Stimulated activated CD4-positive, alpha-beta T cell treated with anti-CD3 and anti-CD28 coated beads, Interleukin-4, amount 100 ng/mL, for 24 hours (primary cell): ENCODE results near the gene ROBO2.

Source experiments
- DNase-seq: peaks from one replicate; pipeline ENCODE4 v3.0.0-alpha.2; 2020

The ROBO2 gene

GRCh38 chr3:77039606-77040171, at the start of gene ROBO2:
Gene ROBO2, plus strand, starts transcription at chr3:77040099. Its CDS starts 687 bp downstream, at chr3:77040786.
- DNase-seq, result no peak

DNA sequence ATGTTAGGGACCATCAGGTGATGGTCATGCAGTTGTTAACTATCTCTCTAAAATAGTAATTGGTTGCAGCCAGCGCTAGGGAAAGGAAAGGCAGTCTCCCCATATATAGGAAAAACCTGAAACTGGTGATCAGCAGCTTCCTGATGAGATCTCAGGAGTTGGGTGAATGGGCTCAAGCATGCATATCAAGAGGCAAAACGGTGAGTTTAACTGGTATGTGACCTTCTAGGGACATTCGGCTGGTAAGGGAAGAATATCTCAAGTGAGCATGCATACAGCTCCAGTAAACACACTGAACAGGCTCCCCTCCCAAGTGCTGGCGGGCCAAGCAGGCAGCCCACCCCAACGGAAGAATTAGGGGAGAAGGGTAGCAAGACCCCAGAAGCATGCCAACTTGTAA, 49.3 kb upstream of the ROBO2 start:
- no peak for DNase-seq

- DNase-seq, result no peak
Observed at GRCh38 chr3:76991165-76991564, 48.7 kb upstream of the ROBO2 start.

- DNase-seq, result no peak
Observed at GRCh38 chr3:76997733-76998132, 42.2 kb upstream of the ROBO2 start.

DNA sequence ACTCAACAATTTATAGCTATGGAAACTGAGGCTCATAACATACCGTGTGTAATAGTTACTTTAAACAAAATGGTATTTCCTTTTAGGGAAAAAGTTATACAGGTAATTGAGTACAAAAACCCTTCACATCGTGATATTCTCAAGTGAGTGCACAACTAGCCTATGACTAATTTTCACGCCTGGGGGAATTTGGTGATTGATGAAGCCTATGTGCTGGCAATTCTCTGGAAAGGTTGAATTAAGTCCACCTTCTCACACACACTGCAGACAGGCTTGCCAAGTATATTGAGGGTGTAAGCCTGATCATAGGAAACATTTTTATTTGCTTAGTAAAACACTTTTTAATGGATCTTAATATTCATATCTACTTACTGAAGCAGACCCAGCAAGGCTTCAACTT, 41.3 kb upstream of the ROBO2 start:
- no peak for DNase-seq

DNA sequence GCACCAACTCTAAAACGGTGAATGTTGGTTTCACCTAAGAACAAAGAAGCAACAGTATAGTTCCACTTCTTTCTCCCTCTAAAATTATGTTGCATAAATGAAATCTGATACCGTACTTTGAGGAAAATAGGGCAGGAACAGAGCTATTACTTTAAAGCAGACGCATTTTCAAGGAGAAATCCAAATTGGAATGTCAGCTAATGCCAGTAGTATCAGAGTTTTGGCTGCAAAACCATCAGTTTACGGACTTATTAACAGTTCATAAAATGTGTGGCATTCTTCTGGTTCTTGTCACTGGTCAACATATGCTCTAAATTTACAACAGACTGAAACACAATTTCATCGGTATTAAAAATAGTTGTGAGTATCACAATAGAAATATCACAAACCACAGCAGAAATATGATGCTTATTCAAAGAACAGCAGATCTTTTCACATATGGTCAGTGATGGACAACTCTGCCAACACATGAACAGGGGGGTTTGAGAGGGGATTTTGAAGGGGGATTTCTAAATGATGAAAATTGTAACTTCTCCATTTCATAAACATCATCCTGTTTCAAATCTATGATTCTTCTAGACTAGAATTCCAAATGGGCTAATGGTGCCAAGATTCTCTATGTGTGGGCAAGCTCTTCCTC, 38.7 kb upstream of the ROBO2 start:
- no peak for DNase-seq

DNA sequence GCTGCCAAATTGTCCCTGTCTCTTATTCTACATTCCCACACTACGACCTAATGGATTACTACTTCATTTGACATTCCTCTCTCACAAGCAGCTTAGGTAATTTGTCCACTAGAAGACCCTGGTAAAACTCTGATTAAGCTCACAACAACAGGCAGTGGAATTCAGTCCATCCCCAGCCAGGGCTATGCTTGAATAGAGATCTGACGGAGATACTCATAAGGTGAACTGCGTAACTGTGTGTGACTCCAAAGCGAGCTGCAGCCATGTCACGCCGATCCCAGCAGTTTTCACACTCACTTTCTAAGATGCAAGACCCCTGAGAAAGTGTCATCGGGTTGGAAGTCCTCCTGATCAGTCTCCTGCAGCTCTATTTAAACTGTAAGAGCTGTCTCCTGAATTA, 25.7 kb upstream of the ROBO2 start:
- DNase-seq, result no peak

GRCh38 chr3:77025471-77025870, 14.4 kb upstream of the ROBO2 start:
- no peak for DNase-seq

GRCh38 chr3:77026904-77027634, 12.8 kb upstream of the ROBO2 start:
- no peak for DNase-seq

- no peak for DNase-seq
Observed at GRCh38 chr3:77028005-77028404, 11.9 kb upstream of the ROBO2 start.

- no peak for DNase-seq
Observed at GRCh38 chr3:77038468-77038929, 1.4 kb upstream of the ROBO2 start.

- no peak for DNase-seq
Observed at GRCh38 chr3:77038930-77039605, 831 bp upstream of the ROBO2 start.

- no peak for DNase-seq
Observed at GRCh38 chr3:77040216-77040615, 317 bp downstream of the ROBO2 start.

DNA sequence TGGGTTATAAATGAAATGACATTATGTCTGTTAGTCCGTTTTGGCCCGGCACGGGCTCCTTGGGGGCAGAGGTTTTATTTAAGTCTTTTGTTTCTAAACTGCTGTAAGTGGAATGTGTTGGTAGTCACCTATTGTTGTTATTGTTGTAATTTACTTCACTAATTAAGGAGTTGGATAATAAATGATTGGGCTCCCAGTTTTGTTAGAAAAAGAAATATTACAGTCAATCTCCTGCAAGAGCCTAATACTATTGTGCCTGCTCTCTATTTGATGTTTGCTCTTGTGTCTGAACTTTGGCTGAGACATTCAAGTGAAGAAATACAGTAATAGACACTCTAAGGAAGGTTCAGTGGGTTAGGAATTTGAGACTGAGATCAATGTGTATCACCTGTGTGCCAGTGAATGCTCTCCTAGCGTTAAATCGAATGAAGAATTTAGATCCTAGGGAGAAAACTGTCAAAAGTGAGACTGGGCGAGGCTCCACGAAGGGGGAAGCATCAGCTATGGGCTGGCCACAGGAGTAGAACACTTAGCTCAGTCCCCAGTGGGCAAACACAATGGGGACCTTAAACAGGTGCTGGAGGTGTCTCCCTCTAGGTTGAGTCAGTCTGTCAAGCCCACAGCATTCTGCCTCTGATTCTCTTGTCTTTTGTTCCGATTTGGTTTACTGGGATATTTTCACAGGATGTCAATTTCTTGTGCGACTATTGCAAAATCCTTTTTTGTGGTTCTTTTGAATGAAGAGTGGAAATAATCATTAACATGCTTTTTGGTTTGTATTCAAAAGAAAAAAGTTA, 1.2 kb downstream of the ROBO2 start:
- no peak for DNase-seq

GRCh38 chr3:77041811-77042210, 1.9 kb downstream of the ROBO2 start:
- no peak for DNase-seq

DNA sequence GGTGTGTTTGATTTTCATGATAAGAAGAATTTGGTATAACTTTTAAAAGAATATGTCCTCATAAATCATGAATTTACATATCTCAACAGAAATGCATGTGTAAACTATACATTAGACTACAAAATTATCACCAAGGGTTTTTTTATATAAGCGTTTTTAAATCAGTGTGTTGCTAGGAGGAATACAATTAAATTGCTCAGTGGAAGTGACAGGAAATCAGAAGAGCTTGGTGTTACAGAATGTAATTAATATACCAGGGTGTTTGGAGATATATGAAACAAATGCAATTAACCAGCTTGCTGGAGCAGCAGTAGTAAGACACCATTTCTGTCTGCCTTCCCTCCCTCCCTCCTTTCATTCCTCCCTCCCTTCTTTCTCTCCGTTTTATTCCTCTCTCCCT, 2.4 kb downstream of the ROBO2 start:
- DNase-seq, result no peak

DNA sequence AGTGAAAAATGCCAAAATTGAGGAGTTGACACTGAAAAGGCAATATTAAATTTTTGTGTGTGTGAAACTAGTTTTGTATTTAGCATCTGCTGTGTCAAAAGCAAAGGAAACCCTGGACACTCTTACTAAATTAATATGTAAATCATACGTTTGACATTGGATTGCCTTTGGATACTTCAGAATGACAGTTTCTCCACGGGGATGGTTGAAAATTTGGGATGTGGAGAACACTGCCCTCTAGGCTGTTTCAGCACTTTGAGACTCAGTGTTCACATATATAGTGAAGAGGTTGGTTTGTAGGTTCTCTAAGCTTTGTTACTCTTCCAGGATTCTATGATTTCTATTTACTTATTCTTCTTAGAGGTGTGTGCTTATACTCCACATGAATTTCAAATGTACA, 3.0 kb downstream of the ROBO2 start:
- DNase-seq, result no peak

DNA sequence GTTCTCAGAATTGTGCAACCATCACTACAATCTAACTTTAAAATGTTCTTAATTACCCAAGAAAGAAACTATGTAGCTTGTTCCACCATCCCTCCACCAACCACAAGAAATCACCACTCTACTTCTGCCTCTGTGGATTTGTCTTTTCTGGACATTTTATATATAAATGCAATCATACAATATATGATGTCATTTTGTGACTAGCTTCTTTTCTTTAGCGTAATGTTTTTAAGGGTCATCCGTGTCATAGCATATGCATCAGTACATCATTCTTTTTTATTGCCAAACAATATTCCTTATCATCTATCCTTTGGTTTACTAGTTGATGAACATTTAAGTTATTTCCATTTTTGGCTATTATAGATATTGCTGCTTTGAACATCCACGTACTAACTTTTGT, 5.8 kb downstream of the ROBO2 start:
- DNase-seq, result no peak

- no peak for DNase-seq
Observed at GRCh38 chr3:77048186-77048585, 8.3 kb downstream of the ROBO2 start.

- DNase-seq, result no peak
Observed at GRCh38 chr3:77051591-77051990, 11.7 kb downstream of the ROBO2 start.

DNA sequence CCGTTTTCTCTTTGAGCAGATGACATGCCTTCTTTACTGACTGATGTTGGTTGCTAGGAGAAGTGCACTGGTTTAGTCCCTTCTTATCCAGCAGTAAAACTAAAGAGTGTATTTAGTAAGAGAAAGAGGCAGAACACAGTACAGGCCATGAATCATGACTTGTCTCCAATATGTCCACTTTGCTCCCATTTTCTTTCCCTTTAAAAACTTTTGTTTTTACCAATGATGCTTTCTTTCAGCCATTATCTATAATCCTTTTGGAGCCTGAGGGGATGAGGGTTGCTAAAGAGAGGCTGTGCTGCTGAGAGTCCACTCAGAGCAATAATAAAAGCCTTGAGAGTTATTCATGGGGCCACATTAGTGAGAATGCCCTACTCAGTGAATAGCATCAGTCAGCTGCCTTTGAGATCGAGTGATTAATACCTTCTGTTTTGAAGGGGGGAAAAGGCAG, 12.2 kb downstream of the ROBO2 start:
- no peak for DNase-seq

- DNase-seq, result no peak
Observed at GRCh38 chr3:77052733-77053670, 13.1 kb downstream of the ROBO2 start.
